Fibroblast of villous mesenchyme (primary cell): ENCODE data around the gene SLC22A3. TPM values are rescaled to one million over a fixed set of nuclear protein-coding genes. Genes with fewer than 3 reads are reported as not detected.
"Not testable (repeated sequence)": the region's sequence is repeated elsewhere in the genome, so short reads cannot be mapped to it uniquely, and the experiment has no call there.

Source experiments
- DNase-seq: peaks from one replicate; pipeline ENCODE4 v3.0.0-alpha.2; 2010; ENCODE audit warnings: low read depth
- H3K4me3 ChIP-seq: 2 replicates; pipeline ENCODE4 v1.5.1; 2011; ENCODE audit warnings: low read depth, mild to moderate bottlenecking, low read length
- CTCF ChIP-seq: IDR thresholded peaks from 2 replicates; pipeline ENCODE4 v1.5.1; 2012; ENCODE audit warnings: low read depth, mild to moderate bottlenecking, low read length; ENCODE audit not compliant: insufficient read depth
- total RNA-seq: library from RNA; depleted of rRNA; stranded (reverse); fragments of >200 nt; gene quantifications from 2 replicates; pipeline ENCODE4 v1.2.3, GENCODE V29; 2012

SLC22A3 gene
- total RNA-seq, 1 donor, result 1.3 TPM

DNA sequence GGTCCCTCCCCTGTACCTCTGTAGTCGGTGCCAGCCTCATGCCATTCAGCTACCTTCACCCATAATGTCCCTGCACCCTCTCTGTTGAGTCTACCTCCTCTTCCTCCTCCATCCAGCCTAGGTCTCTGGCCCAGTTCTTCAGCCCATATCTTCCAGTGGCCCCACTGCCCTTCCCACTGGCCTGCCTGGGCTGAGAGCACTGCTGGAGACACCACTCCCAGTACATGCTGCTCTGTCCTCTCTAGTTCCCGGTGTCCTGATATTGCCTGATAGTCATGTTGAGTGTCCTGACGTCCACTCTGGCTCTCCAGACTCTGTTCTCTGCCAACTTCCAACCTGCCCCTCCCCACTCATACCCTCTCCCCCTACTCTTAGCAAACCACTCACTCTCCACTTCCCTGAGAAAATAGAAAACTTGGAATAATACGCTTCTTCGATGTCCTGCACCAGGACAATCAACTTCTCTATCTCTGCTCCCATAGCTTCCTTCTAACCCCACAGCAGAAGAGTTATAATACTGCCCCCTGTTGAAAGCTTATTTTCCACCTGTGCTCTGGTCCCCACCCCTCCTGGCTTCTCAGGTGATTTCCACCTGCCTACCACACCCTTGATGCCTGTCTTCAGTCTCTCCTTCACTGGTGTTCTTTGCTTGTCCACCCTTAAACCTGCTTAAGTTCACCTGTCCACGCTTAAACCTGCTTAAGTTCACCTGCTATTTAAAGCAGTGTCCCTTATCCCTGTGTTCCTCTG, 19.8 kb downstream of the SLC22A3 start:
- TF ChIP-seq CTCF, result no peak
- no peak overlapping the region for H3K4me3 ChIP-seq
- DNase-seq, result no peak

GRCh38 chr6:160368670-160369069, 20.5 kb downstream of the SLC22A3 start:
- no peak for TF ChIP-seq CTCF
- no peak for DNase-seq

GRCh38 chr6:160373601-160374000, 25.4 kb downstream of the SLC22A3 start:
- not testable (repeated sequence) for H3K4me3 ChIP-seq, DNase-seq

More at GRCh38 chr6:160368670-160369069, 20.5 kb downstream of the SLC22A3 start:
- no peak overlapping the region for H3K4me3 ChIP-seq

GRCh38 chr6:160374836-160375560, 26.8 kb downstream of the SLC22A3 start:
- DNase-seq, result no peak
- H3K4me3 ChIP-seq, result no peak overlapping the region
- no peak for TF ChIP-seq CTCF

- no peak for TF ChIP-seq CTCF
- no peak overlapping the region for H3K4me3 ChIP-seq
- DNase-seq, result no peak
These were observed 27.4 kb downstream of the SLC22A3 start for GRCh38 chr6:160375561-160375949.

GRCh38 chr6:160376445-160376844, 28.3 kb downstream of the SLC22A3 start:
- DNase-seq, result no peak
- no peak for TF ChIP-seq CTCF
- H3K4me3 ChIP-seq, result no peak overlapping the region

GRCh38 chr6:160378218-160378617, 30.0 kb downstream of the SLC22A3 start:
- no peak overlapping the region for H3K4me3 ChIP-seq
- no peak for TF ChIP-seq CTCF
- DNase-seq, result no peak
